GM21619 (cell line): ENCODE data around the gene MAST1.
"Not testable (repeated sequence)": the region's sequence is repeated elsewhere in the genome, so short reads cannot be mapped to it uniquely, and the experiment has no call there.

ENCODE experiments used
- ATAC-seq: cut with Tn5 transposase; IDR thresholded peaks from one replicate; pipeline ENCODE4 v1.9.1; 2021; ENCODE audit not compliant: unreplicated experiment

Gene MAST1

GRCh38 chr19:12838886-12839756, 806 bp downstream of the MAST1 start:
- ATAC-seq: no peak

- ATAC-seq: no peak
Measured at GRCh38 chr19:12840091-12841079, 2.1 kb downstream of the MAST1 start.

- no peak for ATAC-seq
Measured at GRCh38 chr19:12841094-12841493, 2.8 kb downstream of the MAST1 start.

GRCh38 chr19:12842511-12842910, 4.2 kb downstream of the MAST1 start:
- ATAC-seq: no peak

- no peak for ATAC-seq
Measured at GRCh38 chr19:12843328-12843727, 5.0 kb downstream of the MAST1 start.

- ATAC-seq: no peak
Measured at GRCh38 chr19:12843999-12844732, 5.9 kb downstream of the MAST1 start.

GRCh38 chr19:12846613-12847012, 8.3 kb downstream of the MAST1 start:
- not testable (repeated sequence) for ATAC-seq

- ATAC-seq: peak; percentile 58
Measured at GRCh38 chr19:12847159-12848139, 9.1 kb downstream of the MAST1 start.

- ATAC-seq: no peak
Measured at GRCh38 chr19:12856653-12857052, 18.3 kb downstream of the MAST1 start.

- no peak for ATAC-seq
Measured at GRCh38 chr19:12858041-12858928, 20.0 kb downstream of the MAST1 start.

GRCh38 chr19:12859546-12859945, 21.2 kb downstream of the MAST1 start:
- no peak for ATAC-seq

GRCh38 chr19:12864143-12864542, 25.8 kb downstream of the MAST1 start:
- no peak for ATAC-seq

GRCh38 chr19:12864721-12865715, 26.7 kb downstream of the MAST1 start:
- ATAC-seq: no peak

GRCh38 chr19:12865746-12866415, 27.6 kb downstream of the MAST1 start:
- no peak for ATAC-seq

- no peak for ATAC-seq
Measured at GRCh38 chr19:12866416-12867119, 28.3 kb downstream of the MAST1 start.
